GM19043 (cell line): ENCODE data around the gene DNAH8.

ENCODE experiments used
- ATAC-seq: cut with Tn5 transposase; IDR thresholded peaks from one replicate; pipeline ENCODE4 v1.9.1; 2021; ENCODE audit warnings: low read depth; ENCODE audit not compliant: unreplicated experiment

DNAH8 gene

GRCh38 chr6:38824243-38824894 lies 109.3 kb downstream of the DNAH8 start:
- no peak for ATAC-seq

- no peak for ATAC-seq
Observed at GRCh38 chr6:38827024-38827423, 111.9 kb downstream of the DNAH8 start.

GRCh38 chr6:38831865-38832264 lies 116.8 kb downstream of the DNAH8 start:
- ATAC-seq = no peak

GRCh38 chr6:38833320-38833719 lies 118.2 kb downstream of the DNAH8 start:
- no peak for ATAC-seq

DNA sequence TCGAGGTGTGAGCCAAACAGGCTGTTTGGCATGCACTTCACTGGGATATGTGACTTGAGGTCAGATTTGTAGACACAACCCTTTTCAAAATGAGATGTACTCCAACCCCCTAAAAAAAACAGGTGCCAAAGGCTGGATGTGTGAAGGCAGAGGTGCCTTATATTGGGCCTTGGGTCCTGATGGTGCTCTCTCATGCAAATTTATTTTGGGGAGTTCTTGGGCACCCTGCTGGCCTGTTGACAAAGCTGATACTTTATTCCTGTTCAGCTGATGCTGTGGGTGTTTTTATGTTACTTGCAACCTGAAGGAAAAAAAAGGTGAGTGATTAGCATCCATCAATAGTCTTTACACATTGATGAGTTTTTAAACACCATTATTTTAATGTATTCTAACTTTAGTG lies 121.5 kb downstream of the DNAH8 start:
- ATAC-seq = no peak

DNA sequence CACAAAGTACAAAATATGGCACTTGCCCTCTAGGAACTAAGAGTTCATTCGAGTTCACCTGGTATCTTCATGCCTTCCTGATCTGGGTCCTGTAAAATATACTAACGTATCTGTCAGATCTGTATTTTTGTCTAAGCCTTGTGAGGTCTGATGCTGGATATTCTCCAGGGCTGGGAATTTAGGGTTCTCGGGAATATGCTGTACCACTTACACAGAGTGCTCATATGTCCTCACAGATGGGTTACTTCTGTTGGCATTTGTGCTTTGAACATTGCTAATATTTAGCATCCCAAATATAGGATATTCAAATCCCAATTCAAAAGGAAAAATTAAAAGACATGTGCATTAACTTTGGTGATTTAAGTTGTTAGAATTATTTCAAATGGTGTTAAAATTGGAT lies 122.0 kb downstream of the DNAH8 start:
- no peak for ATAC-seq

GRCh38 chr6:38843798-38844197 lies 128.7 kb downstream of the DNAH8 start:
- ATAC-seq = no peak

GRCh38 chr6:38845931-38846330 lies 130.8 kb downstream of the DNAH8 start:
- no peak for ATAC-seq

- ATAC-seq = no peak
Observed at GRCh38 chr6:38846361-38846760, 131.2 kb downstream of the DNAH8 start.

DNA sequence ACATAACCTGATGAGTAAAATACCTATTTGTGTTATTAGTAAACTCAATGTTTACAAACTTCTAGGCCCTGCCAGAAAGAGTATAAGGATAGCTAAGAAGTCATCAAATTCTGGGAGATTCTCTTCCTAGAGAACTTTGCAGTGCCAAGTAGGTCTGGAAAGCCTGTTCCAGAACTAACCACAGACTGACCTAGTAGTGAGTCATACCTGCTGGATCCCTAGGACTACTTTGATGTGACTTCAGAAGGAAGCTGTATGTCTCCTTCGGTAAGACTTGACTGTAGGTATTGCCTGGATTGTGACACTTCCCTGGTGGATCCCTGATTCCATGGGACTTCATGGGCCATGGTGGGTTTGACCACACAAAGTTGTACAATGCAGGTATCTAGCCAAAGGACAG lies 131.7 kb downstream of the DNAH8 start:
- ATAC-seq = no peak

- ATAC-seq = no peak
Observed at GRCh38 chr6:38847497-38847896, 132.4 kb downstream of the DNAH8 start.

DNA sequence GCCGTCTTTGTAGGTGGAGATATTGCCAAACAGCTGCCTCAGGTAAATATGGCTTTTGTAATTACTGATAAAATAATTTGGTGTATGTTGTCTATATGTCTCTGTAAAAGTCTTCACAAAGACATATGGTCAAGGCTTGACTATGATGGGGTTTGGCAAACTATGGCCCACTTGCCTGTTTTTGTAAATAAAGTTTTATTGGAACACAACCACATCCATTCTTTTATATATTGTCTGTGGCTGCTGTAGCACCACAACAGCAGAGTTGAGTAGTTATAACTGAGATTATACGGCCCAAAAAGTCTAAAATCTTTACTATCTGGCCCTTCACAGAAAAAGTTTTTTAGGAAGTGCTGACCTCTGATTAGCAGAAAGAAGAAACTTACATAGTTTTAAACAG lies 133.6 kb downstream of the DNAH8 start:
- no peak for ATAC-seq

DNA sequence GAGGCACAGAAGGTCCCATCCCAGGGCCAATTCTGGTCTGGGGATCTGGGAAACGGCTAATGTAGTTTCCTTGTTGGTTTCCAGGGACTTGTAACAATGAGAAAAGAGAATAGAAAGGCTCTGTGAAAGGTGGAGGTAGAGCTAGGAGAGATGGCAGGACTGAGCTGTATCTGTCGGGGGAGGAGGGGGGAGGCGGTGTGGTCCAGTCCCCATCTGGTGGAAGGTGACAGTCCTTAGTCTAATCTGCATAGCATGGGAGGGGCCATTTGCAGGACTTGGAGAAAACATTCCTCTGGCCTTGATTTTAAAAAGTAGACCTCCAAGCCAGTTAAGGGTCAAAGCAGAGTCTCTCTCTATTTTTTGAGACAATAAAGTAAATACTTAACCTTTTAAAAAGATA lies 137.1 kb downstream of the DNAH8 start:
- no peak for ATAC-seq

DNA sequence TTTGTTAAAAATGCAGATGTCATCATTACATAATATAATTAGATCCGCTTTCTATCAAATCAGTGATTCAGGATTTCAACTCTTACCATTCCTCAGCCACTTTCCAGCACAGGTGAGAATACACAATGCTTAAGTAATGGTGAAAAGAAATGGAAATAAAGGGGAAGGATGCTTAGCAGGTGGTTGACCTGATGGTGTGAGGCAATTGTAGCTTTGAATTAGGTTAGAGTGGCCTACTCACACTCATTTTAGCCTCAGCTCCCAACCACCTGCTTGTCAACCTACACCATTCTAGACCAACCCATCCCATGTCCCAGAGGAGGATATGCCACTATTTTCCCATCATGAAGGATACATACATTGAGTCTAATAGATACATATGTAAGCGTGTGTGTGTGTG lies 138.1 kb downstream of the DNAH8 start:
- no peak for ATAC-seq

DNA sequence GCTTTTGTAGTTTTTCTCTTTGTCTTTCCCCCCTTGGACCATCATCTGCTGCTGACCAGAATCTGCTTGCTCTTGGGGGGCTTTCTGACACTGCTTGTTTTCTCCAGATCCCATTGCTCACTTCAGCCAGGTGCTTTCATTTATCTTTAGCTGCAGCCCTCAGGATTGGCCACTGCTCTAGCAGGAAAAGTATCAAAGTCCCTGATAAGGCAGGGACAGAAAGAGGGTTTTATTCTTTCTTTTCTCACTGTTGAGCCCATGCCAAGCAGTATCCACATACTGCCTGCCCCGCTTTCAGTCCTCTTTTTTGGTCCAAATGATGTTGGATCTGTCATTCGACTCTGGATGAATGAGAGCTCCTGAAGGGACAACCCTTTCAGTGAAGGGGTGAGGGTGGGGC lies 141.4 kb downstream of the DNAH8 start:
- ATAC-seq = no peak

- ATAC-seq = no peak
Observed at GRCh38 chr6:38857815-38858214, 142.7 kb downstream of the DNAH8 start.

- ATAC-seq = no peak
Observed at GRCh38 chr6:38860041-38860440, 144.9 kb downstream of the DNAH8 start.

- no peak for ATAC-seq
Observed at GRCh38 chr6:38861926-38862401, 146.9 kb downstream of the DNAH8 start.

GRCh38 chr6:38865521-38866174 lies 150.5 kb downstream of the DNAH8 start:
- no peak for ATAC-seq

GRCh38 chr6:38867726-38868125 lies 152.6 kb downstream of the DNAH8 start:
- ATAC-seq = no peak

- ATAC-seq = no peak
Observed at GRCh38 chr6:38871741-38872568, 156.8 kb downstream of the DNAH8 start.

GRCh38 chr6:38873001-38873400 lies 157.9 kb downstream of the DNAH8 start:
- ATAC-seq = no peak
